ENCODE results near the gene SLC10A1. TPM values are rescaled to one million over a fixed set of nuclear protein-coding genes. Genes with fewer than 3 reads are reported as not detected.

The SLC10A1 gene
- total and polyA plus RNA-seq, 2 donors (not counting 1 experiment from before 2014, with no cell fraction given): not detected

- H3K4me1 ChIP-seq (ENCODE audit: control insufficient read depth in 2 of 2, insufficient read depth in 2 of 2, low read length in 2 of 2): peaks cover 18 to 22% of the 10 kb centered on the region in 2 donors
- H3K79me2 ChIP-seq (ENCODE audit: control insufficient read depth, insufficient read depth, low read length): peaks cover 74% of the 10 kb centered on the region
- Mint-ChIP-seq H3K4me3 (no peak overlapping the region), H3K27me3 (no peaks in the 10 kb centered on the region), H3K9me3 (ENCODE audit: insufficient read depth) (no peaks in the 10 kb centered on the region), H3K4me1 (peaks cover 57% of the 10 kb centered on the region), H3K27ac (no peak overlapping the region)
- CTCF ChIA-PET: no interaction called here
- WGBS (ENCODE audit: insufficient coverage): 92% methylated on average over 6 of the region's 11 CpGs
- peaks cover 64% of the 10 kb centered on the region for H4K20me1 ChIP-seq (ENCODE audit: control insufficient read depth, insufficient read depth, low read length, poor library complexity, severe bottlenecking)
- DNase-seq: no peak
- ATAC-seq (ENCODE audit: low read depth): no peak
- H3K4me2 ChIP-seq (replicated peaks; ENCODE audit: low read depth, low read length, poor library complexity, severe bottlenecking): no peak overlapping the region
- no peak overlapping the region for H3K4me3 ChIP-seq (ENCODE audit: control extremely low read depth in 1 of 5, extremely low read depth in 1 of 5, insufficient read depth in 1 of 5, low read depth in 2 of 5, low read length in 4 of 5)
- no peak overlapping the region for H3K9ac ChIP-seq (ENCODE audit: low read length)
- no peak for TF ChIP-seq CTCF (IDR thresholded peaks at IDR 0.05)
- TF ChIP-seq EZH2 (IDR thresholded peaks at IDR 0.05; ENCODE audit: borderline replicate concordance, insufficient read depth, low read depth, low read length, poor library complexity, severe bottlenecking): no peak
- no peak overlapping the region for H3K27ac ChIP-seq (ENCODE audit: low read length in 2 of 2)
- intact Hi-C loops (cut with micrococcal nuclease): no loop called here
- H3K36me3 ChIP-seq (replicated peaks in 1 of 2; ENCODE audit: control extremely low read depth in 1 of 2, control insufficient read depth in 1 of 2, extremely low read depth in 1 of 2, insufficient read depth in 2 of 2, low read length in 1 of 2): peaks cover 11 to 94% of the 10 kb centered on the region in 2 experiments
- no peaks in the 10 kb centered on the region for H3K27me3 ChIP-seq (replicated peaks in 1 of 4; ENCODE audit: control extremely low read depth in 1 of 4, control insufficient read depth in 3 of 4, insufficient read depth in 4 of 4, low read length in 3 of 4)
- no peaks in the 10 kb centered on the region for H3K9me3 ChIP-seq (ENCODE audit: control extremely low read depth in 1 of 3, control insufficient read depth in 2 of 3, insufficient read depth in 1 of 3, low read length in 2 of 3)
- H2AFZ ChIP-seq (ENCODE audit: insufficient read depth, low read depth, low read length, poor library complexity, severe bottlenecking): no peak overlapping the region
- POLR2A ChIA-PET: no interaction called here
These were observed 24.7 kb downstream of the SLC10A1 start for GRCh38 chr14:69772082-69773017.

GRCh38 chr14:69771136-69771535, 25.9 kb downstream of the SLC10A1 start:
- Mint-ChIP-seq H3K4me3 (no peak overlapping the region), H3K27me3 (no peaks in the 10 kb centered on the region), H3K9me3 (ENCODE audit: insufficient read depth) (no peaks in the 10 kb centered on the region), H3K27ac (no peak overlapping the region), H3K4me1 (peaks cover 54% of the 10 kb centered on the region)
- ChIA-PET POLR2A (no interaction called here), CTCF (no interaction called here)
- peaks cover 11 to 82% of the 10 kb centered on the region in 2 experiments for H3K36me3 ChIP-seq (replicated peaks in 1 of 2; ENCODE audit: control extremely low read depth in 1 of 2, control insufficient read depth in 1 of 2, extremely low read depth in 1 of 2, insufficient read depth in 2 of 2, low read length in 1 of 2)
- H3K79me2 ChIP-seq (ENCODE audit: control insufficient read depth, insufficient read depth, low read length): peaks cover 80% of the 10 kb centered on the region
- H3K4me2 ChIP-seq (replicated peaks; ENCODE audit: low read depth, low read length, poor library complexity, severe bottlenecking): no peak overlapping the region
- H3K9ac ChIP-seq (ENCODE audit: low read length): no peak overlapping the region
- H2AFZ ChIP-seq (ENCODE audit: insufficient read depth, low read depth, low read length, poor library complexity, severe bottlenecking): no peak overlapping the region
- DNase-seq (no peak), ATAC-seq (ENCODE audit: low read depth) (no peak)
- H3K27ac ChIP-seq (ENCODE audit: low read length in 2 of 2): peak overlapping the region in 1 of 2 donors; percentile 17
- peaks cover 24 to 27% of the 10 kb centered on the region in 2 donors for H3K4me1 ChIP-seq (ENCODE audit: control insufficient read depth in 2 of 2, insufficient read depth in 2 of 2, low read length in 2 of 2)
- no peaks in the 10 kb centered on the region for H3K27me3 ChIP-seq (replicated peaks in 1 of 4; ENCODE audit: control extremely low read depth in 1 of 4, control insufficient read depth in 3 of 4, insufficient read depth in 4 of 4, low read length in 3 of 4)
- no peaks in the 10 kb centered on the region for H3K9me3 ChIP-seq (ENCODE audit: control extremely low read depth in 1 of 3, control insufficient read depth in 2 of 3, insufficient read depth in 1 of 3, low read length in 2 of 3)
- H4K20me1 ChIP-seq (ENCODE audit: control insufficient read depth, insufficient read depth, low read length, poor library complexity, severe bottlenecking): peaks cover 64% of the 10 kb centered on the region
- intact Hi-C loops (cut with micrococcal nuclease): no loop called here
- 98% methylated on average over 13 of the region's 16 CpGs for WGBS (ENCODE audit: insufficient coverage)
- no peak for TF ChIP-seq CTCF (IDR thresholded peaks at IDR 0.05)
- no peak for TF ChIP-seq EZH2 (IDR thresholded peaks at IDR 0.05; ENCODE audit: borderline replicate concordance, insufficient read depth, low read depth, low read length, poor library complexity, severe bottlenecking)
- H3K4me3 ChIP-seq (ENCODE audit: control extremely low read depth in 1 of 5, extremely low read depth in 1 of 5, insufficient read depth in 1 of 5, low read depth in 2 of 5, low read length in 4 of 5): no peak overlapping the region
